Measurements from ENCODE around the gene GPRIN2.
"Not testable (repeated sequence)": the region's sequence is repeated elsewhere in the genome, so short reads cannot be mapped to it uniquely, and the experiment has no call there.

Gene GPRIN2

GRCh38 chr10:46517541-46517940 lies 38.9 kb downstream of the GPRIN2 start:
- peak; percentile 0 for DNase-seq

GRCh38 chr10:46516660-46517416 lies 39.6 kb downstream of the GPRIN2 start:
- DNase-seq = no peak

- no peak for DNase-seq
Observed at GRCh38 chr10:46515793-46516192, 40.7 kb downstream of the GPRIN2 start.

- no peak for DNase-seq
Observed at GRCh38 chr10:46515366-46515765, 41.1 kb downstream of the GPRIN2 start.

- no peak for DNase-seq
Observed at GRCh38 chr10:46514899-46515298, 41.6 kb downstream of the GPRIN2 start.

GRCh38 chr10:46514431-46514861 lies 42.0 kb downstream of the GPRIN2 start:
- no peak for DNase-seq

- not testable (repeated sequence) for DNase-seq
Observed at GRCh38 chr10:46513333-46513732, 43.1 kb downstream of the GPRIN2 start.

- DNase-seq = not testable (repeated sequence)
Observed at GRCh38 chr10:46512725-46513124, 43.7 kb downstream of the GPRIN2 start.

GRCh38 chr10:46512002-46512401 lies 44.5 kb downstream of the GPRIN2 start:
- DNase-seq = not testable (repeated sequence)

Measured in stimulated activated CD4-positive, alpha-beta T cell treated with anti-CD3 and anti-CD28 coated beads, Interleukin-1b, Interleukin-23, amount 100 ng/mL, for 48 hours (primary cell).